ENCODE measurements around the gene NCKAP5. TPM values are rescaled to one million over a fixed set of nuclear protein-coding genes. Genes with fewer than 3 reads are reported as not detected.

NCKAP5 gene
- total and polyA plus RNA-seq, 2 of the 8 experiments (the other 6 are each of a cell fraction or from before 2014, with no cell fraction given), result 0.27 to 0.86 TPM

DNA sequence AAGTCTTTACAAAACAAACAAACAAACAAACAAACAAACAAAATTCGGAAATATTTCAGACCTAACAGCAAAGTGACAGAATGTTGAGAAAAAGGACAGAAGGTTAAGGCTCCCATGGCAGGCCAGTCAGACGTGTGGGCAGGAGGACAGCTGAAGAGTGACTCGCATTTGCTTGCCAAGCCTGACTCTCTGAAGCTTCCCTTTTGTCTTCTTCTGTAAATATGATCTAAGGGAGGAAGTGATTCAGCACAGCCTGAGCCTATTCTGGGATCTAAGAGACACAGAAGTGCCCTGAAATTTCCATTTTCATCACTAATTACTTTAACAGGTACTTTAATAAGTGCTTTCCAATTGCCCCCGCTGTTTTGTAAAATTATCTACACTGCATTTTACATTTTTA lies 764.2 kb downstream of the NCKAP5 start:
- Histone ChIP-seq H2BK20ac (ENCODE audit: low read length) (no peak overlapping the region), H3K14ac (ENCODE audit: insufficient read length) (no peak overlapping the region), H3K4me1 (replicated peaks in 1 of 4; ENCODE audit: control insufficient read depth in 3 of 4, insufficient read depth in 4 of 4, low read length in 3 of 4) (no peaks in the 10 kb centered on the region; a peak in 1 of 7 replicates), H4K91ac (replicated peaks; ENCODE audit: insufficient read length, low read length) (no peak overlapping the region), H2AK5ac (ENCODE audit: low read depth, low read length) (no peak overlapping the region), H3K79me1 (ENCODE audit: low read depth, low read length) (no peaks in the 10 kb centered on the region), H4K5ac (ENCODE audit: insufficient read length, low read depth, low read length) (no peak overlapping the region), H2BK120ac (replicated peaks; ENCODE audit: low read depth, low read length) (no peak overlapping the region), H3K79me2 (ENCODE audit: control insufficient read depth in 1 of 2, insufficient read depth in 2 of 2, low read length in 2 of 2) (no peaks in the 10 kb centered on the region), H3K4ac (replicated peaks; ENCODE audit: insufficient read length, low read depth, low read length) (no peak overlapping the region), H3K56ac (replicated peaks; ENCODE audit: insufficient read length, low read depth, low read length) (no peak overlapping the region), H3K27me3 (replicated peaks in 1 of 4; ENCODE audit: control insufficient read depth in 3 of 4, extremely low read depth in 1 of 4, insufficient read depth in 3 of 4, low read length in 3 of 4) (peaks cover 0 to under 1% (median 0%) of the 10 kb centered on the region in 4 experiments; a peak in 1 of 7 replicates), H3K23ac (ENCODE audit: insufficient read length) (no peak overlapping the region), H2BK12ac (ENCODE audit: low read depth, low read length) (no peak overlapping the region), H3K23me2 (ENCODE audit: low read depth, low read length) (no peaks in the 10 kb centered on the region), H2BK5ac (ENCODE audit: low read depth, low read length) (no peak overlapping the region), H3K27ac (ENCODE audit: low read depth, low read length) (no peak overlapping the region), H3K4me2 (ENCODE audit: insufficient read depth in 1 of 2, low read depth in 2 of 2, low read length in 2 of 2) (no peak overlapping the region), H3K4me3 (ENCODE audit: extremely low read depth in 1 of 4, insufficient read depth in 2 of 4, low read depth in 3 of 4, low read length in 4 of 4) (no peak overlapping the region), H3K18ac (ENCODE audit: extremely low read depth, low read length) (no peak overlapping the region), H2AFZ (ENCODE audit: low read length) (no peak overlapping the region), H3K9me3 (ENCODE audit: insufficient read depth in 2 of 2, low read depth in 1 of 2, low read length in 1 of 2) (no peaks in the 10 kb centered on the region), H2BK15ac (ENCODE audit: low read length) (no peak overlapping the region), H3K36me3 (ENCODE audit: control insufficient read depth in 2 of 4, insufficient read depth in 4 of 4, low read length in 3 of 4) (no peaks in the 10 kb centered on the region), H4K20me1 (replicated peaks in 1 of 2; ENCODE audit: control insufficient read depth in 1 of 2, insufficient read depth in 2 of 2, low read length in 2 of 2) (no peaks in the 10 kb centered on the region), H4K8ac (ENCODE audit: extremely low read depth, insufficient read depth, low read length) (no peak overlapping the region), H3K9ac (replicated peaks in 1 of 4; ENCODE audit: extremely low read depth in 1 of 4, low read depth in 3 of 4, low read length in 3 of 4) (no peak overlapping the region)
- CTCF ChIA-PET (ENCODE audit: partially characterized antibody), result interaction anchor here (0.7 to 2.4 kb wide), 4 partner anchors 12 to 68 kb away, joined by 3 to 8 read pairs (median 4); no protein-coding TSS in a partner anchor
- WGBS, 2 experiments (ENCODE audit: extremely low coverage in 1 of 2, insufficient coverage in 1 of 2, insufficient read length in 1 of 2, insufficient replicate concordance in 2 of 2, low coverage in 1 of 2, low lambda C conversion rate in 2 of 2, missing lambda C conversion rate in 1 of 2), result 80% methylated on average over 4 of the region's 4 CpGs; no CpG with 5 or more reads in 1 of the 2 experiments
- no peak for DNase-seq (ENCODE audit: low read depth in 1 of 2, low spot score in 2 of 2)
- no peak for FAIRE-seq
- POLR2A ChIA-PET (ENCODE audit: partially characterized antibody), result no interaction called here
- TF ChIP-seq BACH1 (IDR thresholded peaks at IDR 0.05; ENCODE audit: low read length) (no peak), EGR1 (IDR thresholded peaks at IDR 0.05; ENCODE audit: borderline replicate concordance, low read depth, low read length) (no peak), SP1 (IDR thresholded peaks at IDR 0.05; ENCODE audit: low read depth, low read length) (no peak), ASH2L (IDR thresholded peaks at IDR 0.05; ENCODE audit: low read length) (no peak), SRF (IDR thresholded peaks at IDR 0.05; ENCODE audit: low read depth, low read length) (no peak), CBX5 (IDR thresholded peaks at IDR 0.05; ENCODE audit: low read depth, low read length) (no peak), CTBP2 (IDR thresholded peaks at IDR 0.05; ENCODE audit: borderline replicate concordance, insufficient read depth, insufficient read length, low read length) (no peak)
- TF ChIP-seq, protein P1, sequence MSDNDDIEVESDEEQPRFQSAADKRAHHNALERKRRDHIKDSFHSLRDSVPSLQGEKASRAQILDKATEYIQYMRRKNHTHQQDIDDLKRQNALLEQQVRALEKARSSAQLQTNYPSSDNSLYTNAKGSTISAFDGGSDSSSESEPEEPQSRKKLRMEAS (IDR thresholded peaks at IDR 0.05), result no peak
